PFSK-1 (cell line): ENCODE data around the gene RBKS.

Experiments
- FOXP2 ChIP-seq: optimal IDR thresholded peaks from 2 replicates; pipeline ENCODE3; 2011; ENCODE audit warnings: borderline replicate concordance, control low read depth, inconsistent platforms; ENCODE audit not compliant: insufficient read depth; ENCODE audit errors: extremely low read length, extremely low read depth
- POLR2AphosphoS5 ChIP-seq: IDR thresholded peaks from 2 replicates; pipeline ENCODE4 v1.6.1; 2012; ENCODE audit warnings: low read depth, mild to moderate bottlenecking, control low read depth, low read length, moderate library complexity
- SIN3A ChIP-seq: IDR thresholded peaks from 2 replicates; pipeline ENCODE4 v1.6.1; 2012; ENCODE audit warnings: mild to moderate bottlenecking, low read length, moderate library complexity, borderline replicate concordance; ENCODE audit not compliant: insufficient read depth
- TAF1 ChIP-seq: IDR thresholded peaks from 2 replicates; pipeline ENCODE4 v1.6.1; 2012; ENCODE audit warnings: low read length, control low read depth, borderline replicate concordance; ENCODE audit not compliant: insufficient read depth
- TF ChIP-seq, protein P1 (sequence below), 2 experiments: IDR thresholded peaks; 2 replicates each; pipeline versions ENCODE4 v1.6.1 to v1.8.0; 2011 to 2012; ENCODE audit warnings: low read depth in 2 of 2, low read length in 2 of 2, control low read depth in 1 of 2, inconsistent platforms in 1 of 2, mild to moderate bottlenecking in 1 of 2, moderate library complexity in 1 of 2; ENCODE audit not compliant: insufficient read depth in 1 of 2

RBKS gene

DNA sequence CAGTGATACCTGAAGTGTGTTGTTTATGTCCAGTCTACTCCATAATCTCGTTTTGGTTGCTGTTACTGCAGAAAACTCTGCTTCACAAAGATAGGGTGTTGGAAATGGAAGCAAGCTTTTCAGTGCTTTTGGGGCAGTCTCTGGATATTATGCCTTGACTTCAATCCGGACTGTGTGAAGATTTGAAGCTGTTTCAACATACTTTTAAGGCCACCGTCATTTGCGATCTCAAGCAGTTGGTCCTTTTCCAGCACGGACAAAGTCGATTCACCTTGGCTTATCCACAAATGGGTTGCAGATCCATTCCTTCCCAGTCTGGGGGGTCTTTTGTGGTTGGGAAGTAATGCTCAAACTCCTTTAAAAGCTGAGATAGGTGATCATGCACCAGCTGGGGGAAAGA lies 20.4 kb downstream of the RBKS start:
- TF ChIP-seq SIN3A: no peak
- TF ChIP-seq, protein P1, sequence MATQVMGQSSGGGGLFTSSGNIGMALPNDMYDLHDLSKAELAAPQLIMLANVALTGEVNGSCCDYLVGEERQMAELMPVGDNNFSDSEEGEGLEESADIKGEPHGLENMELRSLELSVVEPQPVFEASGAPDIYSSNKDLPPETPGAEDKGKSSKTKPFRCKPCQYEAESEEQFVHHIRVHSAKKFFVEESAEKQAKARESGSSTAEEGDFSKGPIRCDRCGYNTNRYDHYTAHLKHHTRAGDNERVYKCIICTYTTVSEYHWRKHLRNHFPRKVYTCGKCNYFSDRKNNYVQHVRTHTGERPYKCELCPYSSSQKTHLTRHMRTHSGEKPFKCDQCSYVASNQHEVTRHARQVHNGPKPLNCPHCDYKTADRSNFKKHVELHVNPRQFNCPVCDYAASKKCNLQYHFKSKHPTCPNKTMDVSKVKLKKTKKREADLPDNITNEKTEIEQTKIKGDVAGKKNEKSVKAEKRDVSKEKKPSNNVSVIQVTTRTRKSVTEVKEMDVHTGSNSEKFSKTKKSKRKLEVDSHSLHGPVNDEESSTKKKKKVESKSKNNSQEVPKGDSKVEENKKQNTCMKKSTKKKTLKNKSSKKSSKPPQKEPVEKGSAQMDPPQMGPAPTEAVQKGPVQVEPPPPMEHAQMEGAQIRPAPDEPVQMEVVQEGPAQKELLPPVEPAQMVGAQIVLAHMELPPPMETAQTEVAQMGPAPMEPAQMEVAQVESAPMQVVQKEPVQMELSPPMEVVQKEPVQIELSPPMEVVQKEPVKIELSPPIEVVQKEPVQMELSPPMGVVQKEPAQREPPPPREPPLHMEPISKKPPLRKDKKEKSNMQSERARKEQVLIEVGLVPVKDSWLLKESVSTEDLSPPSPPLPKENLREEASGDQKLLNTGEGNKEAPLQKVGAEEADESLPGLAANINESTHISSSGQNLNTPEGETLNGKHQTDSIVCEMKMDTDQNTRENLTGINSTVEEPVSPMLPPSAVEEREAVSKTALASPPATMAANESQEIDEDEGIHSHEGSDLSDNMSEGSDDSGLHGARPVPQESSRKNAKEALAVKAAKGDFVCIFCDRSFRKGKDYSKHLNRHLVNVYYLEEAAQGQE (IDR thresholded peaks at IDR 0.05; ENCODE audit: insufficient read depth in 1 of 2, low read depth in 2 of 2, low read length in 2 of 2): no peak

DNA sequence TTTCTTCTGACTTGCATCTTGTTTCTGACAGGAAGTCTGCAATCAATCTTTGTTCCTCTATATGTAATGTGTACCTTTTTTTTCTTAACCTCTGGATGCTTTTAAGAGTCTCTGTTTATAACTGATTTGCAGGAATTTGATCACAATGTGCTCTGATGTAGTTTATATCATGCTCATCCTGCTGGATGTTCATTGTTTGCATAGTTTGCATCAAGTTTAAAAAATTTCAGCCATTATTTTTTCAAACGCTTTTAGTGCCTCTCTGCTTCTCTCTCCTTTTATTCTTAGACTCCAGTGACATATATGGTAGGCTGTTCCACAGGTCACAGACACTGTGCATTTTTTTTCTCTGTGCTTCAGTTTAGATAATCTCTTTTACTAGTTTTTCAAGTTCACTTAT lies 23.9 kb downstream of the RBKS start:
- TF ChIP-seq, protein P1 (IDR thresholded peaks at IDR 0.05; ENCODE audit: insufficient read depth in 1 of 2, low read depth in 2 of 2, low read length in 2 of 2): no peak
- TF ChIP-seq FOXP2 (no peak), POLR2AphosphoS5 (no peak), SIN3A (no peak), TAF1 (no peak)

DNA sequence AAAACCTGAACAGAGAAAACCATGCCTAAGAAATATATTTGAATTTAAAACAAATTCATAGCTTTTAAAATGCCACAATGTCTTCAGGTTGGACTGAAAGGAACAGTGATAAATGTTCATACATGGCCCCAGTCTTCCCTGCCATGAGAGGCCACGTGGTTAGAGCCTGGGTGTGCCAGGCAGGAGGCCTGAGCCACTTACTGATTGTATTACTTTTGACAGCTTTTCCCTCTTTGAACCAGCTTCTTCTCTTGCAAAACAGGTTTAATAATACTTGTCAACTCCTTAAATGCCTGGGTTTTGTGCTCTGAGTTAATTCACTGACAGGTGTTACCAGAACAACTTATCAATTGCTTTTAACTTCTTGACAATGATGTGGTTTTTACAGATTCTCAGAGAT lies 27.0 kb downstream of the RBKS start:
- TF ChIP-seq SIN3A: no peak
- TF ChIP-seq FOXP2: no peak
- TF ChIP-seq, protein P1 (IDR thresholded peaks at IDR 0.05; ENCODE audit: insufficient read depth in 1 of 2, low read depth in 2 of 2, low read length in 2 of 2): no peak
- no peak for TF ChIP-seq TAF1
- TF ChIP-seq POLR2AphosphoS5: no peak

DNA sequence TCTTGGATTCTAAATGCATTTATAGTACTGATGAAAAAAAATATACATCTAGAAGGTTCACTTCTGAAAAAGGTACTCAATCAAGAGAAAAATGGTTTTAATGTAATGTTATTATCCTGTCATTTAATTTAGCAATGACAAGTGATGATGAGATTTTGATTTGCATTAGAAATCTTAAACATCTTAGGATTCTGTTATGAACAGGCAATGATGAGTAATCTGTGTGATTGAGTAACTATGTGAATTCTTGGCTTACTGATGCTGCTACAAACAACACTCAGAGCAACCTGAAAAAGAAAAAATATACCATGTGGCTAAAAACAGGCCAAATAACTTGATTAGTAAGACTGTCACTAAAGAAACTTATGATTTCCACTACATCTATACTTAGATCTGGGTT lies 30.1 kb downstream of the RBKS start:
- TF ChIP-seq, protein P1 (IDR thresholded peaks at IDR 0.05; ENCODE audit: insufficient read depth in 1 of 2, low read depth in 2 of 2, low read length in 2 of 2): no peak
- no peak for TF ChIP-seq POLR2AphosphoS5
- TF ChIP-seq SIN3A: no peak
- TF ChIP-seq TAF1: no peak
- no peak for TF ChIP-seq FOXP2

DNA sequence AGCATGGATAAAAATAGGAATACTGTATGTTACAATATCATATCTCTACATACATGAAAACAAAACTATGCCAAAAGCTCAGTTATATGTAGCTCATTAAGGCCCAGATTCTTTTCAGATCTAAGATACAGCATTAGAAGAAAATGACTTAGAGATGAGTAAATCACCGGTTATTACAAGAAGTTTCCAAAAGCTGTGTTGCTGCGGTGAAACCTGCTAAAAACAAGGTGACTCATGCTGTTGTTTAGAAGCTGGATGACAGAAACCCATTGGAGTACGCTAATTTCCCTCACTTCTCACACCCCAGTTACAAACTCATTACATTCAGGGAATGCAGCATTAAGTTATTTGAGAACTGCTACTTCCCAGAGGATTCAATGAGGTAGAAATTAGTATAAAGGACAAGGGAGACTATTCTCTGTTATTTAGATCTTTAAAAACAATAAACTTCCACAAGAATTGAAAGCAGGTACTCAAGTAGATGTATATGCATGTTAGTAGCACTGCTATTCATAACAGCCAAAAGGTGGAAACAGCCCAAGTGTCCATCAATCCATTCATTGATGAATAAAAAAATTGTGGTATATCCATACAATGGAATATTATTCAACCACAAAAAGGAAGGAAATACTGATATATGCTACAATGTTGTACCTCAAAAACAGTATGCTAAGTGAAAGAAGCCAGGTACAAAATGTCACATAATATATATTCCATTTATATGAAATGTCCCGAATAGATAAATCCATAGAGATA lies 32.6 kb downstream of the RBKS start:
- TF ChIP-seq POLR2AphosphoS5: no peak
